Measurements from ENCODE around the gene CDH13.

- TF ChIP-seq, protein P1, sequence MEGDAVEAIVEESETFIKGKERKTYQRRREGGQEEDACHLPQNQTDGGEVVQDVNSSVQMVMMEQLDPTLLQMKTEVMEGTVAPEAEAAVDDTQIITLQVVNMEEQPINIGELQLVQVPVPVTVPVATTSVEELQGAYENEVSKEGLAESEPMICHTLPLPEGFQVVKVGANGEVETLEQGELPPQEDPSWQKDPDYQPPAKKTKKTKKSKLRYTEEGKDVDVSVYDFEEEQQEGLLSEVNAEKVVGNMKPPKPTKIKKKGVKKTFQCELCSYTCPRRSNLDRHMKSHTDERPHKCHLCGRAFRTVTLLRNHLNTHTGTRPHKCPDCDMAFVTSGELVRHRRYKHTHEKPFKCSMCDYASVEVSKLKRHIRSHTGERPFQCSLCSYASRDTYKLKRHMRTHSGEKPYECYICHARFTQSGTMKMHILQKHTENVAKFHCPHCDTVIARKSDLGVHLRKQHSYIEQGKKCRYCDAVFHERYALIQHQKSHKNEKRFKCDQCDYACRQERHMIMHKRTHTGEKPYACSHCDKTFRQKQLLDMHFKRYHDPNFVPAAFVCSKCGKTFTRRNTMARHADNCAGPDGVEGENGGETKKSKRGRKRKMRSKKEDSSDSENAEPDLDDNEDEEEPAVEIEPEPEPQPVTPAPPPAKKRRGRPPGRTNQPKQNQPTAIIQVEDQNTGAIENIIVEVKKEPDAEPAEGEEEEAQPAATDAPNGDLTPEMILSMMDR (IDR thresholded peaks at IDR 0.05; ENCODE audit: insufficient read depth, low read length), result no peak
- no peak for TF ChIP-seq POLR2AphosphoS5 (IDR thresholded peaks at IDR 0.05; ENCODE audit: low read depth)
- TF ChIP-seq REST (IDR thresholded peaks at IDR 0.05; ENCODE audit: insufficient replicate concordance, low read depth), result no peak
- TF ChIP-seq GABPA (IDR thresholded peaks at IDR 0.05; ENCODE audit: low read depth), result no peak
- no peak for TF ChIP-seq SPI1 (IDR thresholded peaks at IDR 0.05; ENCODE audit: borderline replicate concordance, low read depth)
Measured at GRCh38 chr16:82881516-82881915, 254.7 kb downstream of the CDH13 start.
